Activated T-cell treated with anti-CD3 and anti-CD28 coated beads for 4 hours (primary cell): ENCODE measurements around the gene TMEM183A.
"Not testable (repeated sequence)": the region's sequence is repeated elsewhere in the genome, so short reads cannot be mapped to it uniquely, and the experiment has no call there.

ENCODE experiments used
- DNase-seq: peaks from one replicate; pipeline ENCODE4 v3.0.0-alpha.2; 2020

TMEM183A gene

DNA sequence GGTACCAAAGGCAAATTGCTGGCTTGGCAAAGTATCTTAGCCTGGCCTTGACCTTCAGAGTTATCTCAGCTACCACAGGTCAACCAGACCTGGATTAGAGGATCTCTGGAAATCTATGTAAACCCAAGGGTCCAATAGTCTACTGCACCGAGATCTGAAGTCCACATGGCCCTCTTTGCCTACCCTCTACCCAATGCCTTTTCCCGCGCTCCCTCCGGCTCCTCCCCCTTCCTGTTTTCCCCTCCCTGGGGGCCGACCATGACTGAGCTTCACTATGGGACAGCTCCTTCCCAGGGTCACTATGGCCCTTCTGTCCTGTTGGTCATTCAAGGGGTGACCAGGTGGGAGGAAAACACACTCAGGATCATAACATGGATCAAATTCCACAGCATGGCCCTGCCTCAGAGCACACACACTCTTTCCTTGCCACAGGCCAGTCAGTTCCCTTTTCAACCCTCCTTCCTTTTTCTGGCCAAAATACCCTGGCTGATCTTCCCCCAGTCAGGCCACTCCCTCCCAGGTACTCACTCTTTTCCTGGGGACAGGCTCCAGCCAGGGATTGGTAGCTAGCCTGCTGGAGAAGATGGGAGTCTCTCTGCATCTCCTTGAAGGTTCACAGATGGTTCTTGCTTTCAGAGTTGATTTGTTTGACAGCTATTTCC, 19.1 kb upstream of the TMEM183A start:
- no peak for DNase-seq

DNA sequence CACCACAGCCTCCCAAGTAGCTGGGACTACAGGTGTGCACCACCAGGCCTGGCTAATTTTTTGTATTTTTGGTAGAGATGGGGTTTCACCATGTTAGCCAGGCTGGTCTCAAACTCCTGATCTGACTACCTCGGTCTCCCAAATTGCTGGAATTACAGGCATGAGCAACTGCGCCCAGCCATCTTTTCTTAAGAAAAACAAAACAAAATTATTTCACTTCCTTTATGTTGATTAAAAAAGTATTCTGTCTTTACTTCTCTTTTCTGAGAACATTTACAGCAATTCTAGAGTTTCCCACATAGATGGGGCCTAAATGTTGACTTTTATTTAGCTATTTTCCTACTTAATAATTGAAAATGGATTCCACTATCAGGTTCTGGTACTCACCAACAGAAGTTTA, 17.3 kb upstream of the TMEM183A start:
- DNase-seq = no peak

DNA sequence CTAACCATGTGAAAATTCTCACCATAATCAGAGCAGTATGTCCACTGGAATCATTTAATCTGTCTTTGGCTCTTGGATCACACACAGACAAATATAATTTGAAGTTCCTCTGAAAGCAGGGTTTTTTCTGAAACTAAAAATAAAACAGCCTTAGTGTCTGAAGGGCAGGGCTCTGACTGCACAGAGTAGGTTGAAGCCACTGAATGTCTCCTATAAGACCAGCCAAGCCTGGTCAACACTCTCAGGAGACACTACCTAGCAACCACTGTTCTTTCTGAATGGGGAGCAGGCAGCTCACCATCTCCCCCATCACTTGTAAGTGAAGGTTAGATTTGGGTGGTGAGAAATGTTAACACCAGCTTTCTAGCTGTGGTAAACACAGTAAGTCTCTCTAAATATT, 16.1 kb upstream of the TMEM183A start:
- no peak for DNase-seq

DNA sequence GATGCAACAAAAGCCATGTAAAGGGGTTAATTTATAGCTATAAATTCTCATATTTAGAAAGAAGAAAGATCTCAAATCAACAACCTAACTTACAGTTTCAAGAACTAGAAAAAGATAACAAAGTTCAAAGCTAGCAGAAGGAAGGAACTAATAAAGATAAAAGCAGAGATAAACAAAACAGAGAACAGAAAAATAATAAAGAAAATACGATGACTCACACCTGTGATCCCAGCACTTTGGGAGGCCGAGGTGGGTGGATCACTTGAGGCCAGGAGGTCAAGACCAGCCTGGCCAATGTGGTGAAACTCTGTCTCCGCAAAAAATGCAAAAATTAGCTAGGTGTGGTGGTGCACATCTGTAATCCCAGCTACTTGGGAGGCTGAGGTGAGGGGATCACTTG, 12.4 kb upstream of the TMEM183A start:
- no peak for DNase-seq

DNA sequence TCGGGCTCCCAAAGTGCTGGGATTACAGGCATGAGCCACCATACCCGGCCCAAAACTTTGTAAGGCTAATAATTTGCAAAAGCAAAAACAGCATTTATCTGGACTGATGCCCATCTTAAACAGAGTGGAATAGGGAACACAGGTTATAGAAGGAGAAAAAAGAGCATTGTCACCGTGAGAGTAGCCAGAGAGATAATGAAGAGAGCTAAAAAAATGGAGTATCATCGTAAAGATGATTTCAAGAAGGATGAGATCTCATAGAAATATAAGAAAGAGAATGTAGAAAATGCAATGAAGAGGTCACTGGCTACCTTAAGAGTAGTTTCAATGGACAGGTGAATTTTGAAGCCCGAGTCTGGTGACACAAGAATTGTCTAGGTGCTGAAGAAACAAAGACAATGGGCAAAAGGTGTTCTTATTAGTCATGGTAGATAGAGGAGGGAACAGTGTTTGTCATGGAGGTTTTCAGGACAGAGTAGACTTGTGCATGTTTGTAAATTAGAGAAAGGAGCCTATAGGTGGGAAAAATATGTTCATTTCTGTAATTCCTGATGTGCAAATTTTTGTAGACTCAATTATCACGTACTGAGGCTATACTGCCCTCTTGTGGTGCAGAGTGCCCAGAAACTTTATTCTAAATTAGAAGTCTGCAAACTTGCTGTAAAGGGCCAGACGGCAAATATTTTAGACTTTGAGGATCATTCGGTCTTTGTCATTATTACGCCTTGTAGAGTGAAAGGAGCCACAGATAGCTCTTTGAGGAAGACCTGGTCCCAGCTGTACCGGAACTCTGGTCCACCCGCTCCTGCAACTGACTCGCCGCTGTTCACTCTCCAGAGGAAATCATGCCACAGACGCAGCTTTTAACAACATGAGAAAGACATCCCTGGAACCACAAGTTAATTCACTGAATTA, 8.1 kb upstream of the TMEM183A start:
- peak; percentile 61 for DNase-seq

DNA sequence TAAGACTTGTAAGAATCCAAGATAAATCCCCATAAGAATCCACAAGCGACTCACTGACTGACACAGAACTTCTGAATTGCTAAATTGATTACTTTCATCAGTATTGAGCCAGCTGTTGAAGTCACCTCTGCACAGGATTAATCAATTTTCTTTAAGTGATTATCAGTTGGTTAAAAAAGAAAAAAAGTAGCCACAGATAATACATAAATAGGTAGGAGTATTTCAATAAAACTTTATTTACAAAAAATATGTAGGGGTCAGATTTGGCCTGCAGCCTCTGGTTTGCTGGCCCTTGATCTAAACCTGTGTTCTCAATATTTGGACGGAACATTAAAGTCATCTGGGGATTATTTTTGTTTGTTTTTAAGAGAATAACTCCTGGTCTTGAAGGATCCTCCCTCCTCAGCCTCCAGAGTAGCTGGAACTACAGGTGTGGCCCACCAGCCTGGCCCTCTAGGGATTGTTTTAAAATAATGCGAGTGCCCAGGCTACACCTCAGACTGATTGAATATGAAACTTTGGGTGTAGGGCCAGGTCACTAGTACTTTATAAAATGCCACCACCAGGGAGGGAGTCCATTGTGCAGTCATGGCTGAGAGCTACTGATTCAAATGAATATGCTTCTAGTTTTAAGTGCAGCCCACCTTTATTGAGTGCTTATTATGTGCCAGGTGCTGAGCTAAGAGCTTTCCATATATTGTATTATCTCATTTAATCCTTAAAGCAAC, 6.8 kb upstream of the TMEM183A start:
- no peak for DNase-seq

DNA sequence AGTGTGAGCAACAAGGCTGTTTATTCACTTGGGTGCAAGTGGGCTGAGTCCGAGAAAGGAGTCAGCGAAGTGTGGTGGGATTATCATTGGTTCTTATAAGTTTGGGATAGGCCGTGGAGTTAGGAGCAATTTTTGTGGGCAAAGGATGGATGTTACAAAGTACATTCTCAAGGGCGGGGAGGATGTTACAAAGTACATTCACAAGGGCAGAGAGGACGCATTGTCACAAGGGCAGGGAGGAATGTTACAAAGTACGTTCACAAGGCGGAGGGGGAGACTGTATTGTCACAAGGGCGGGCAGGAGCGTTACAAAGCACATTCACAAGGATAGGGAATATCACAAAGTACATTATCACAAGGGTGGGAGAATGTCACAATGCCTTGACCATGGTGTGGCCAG, 5.2 kb upstream of the TMEM183A start:
- no peak for DNase-seq

DNA sequence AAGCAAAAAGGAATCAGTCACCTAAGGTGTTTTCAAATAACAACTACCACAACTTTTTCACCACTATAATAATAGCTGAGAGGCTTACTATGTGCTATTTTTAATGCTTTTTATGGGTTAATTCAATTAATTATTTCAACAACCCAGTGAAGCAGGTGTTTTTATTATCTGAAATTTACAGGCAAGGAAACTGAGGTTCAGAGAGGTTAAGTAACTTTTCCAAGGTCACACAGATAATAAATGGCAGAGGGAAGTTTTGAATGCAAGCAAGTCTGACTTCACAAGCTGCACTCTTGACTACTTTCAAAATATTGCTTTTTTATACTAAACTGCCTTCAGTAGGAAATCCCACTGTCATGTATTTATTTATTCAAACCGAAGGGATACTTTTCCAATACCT, 4.2 kb upstream of the TMEM183A start:
- no peak for DNase-seq

DNA sequence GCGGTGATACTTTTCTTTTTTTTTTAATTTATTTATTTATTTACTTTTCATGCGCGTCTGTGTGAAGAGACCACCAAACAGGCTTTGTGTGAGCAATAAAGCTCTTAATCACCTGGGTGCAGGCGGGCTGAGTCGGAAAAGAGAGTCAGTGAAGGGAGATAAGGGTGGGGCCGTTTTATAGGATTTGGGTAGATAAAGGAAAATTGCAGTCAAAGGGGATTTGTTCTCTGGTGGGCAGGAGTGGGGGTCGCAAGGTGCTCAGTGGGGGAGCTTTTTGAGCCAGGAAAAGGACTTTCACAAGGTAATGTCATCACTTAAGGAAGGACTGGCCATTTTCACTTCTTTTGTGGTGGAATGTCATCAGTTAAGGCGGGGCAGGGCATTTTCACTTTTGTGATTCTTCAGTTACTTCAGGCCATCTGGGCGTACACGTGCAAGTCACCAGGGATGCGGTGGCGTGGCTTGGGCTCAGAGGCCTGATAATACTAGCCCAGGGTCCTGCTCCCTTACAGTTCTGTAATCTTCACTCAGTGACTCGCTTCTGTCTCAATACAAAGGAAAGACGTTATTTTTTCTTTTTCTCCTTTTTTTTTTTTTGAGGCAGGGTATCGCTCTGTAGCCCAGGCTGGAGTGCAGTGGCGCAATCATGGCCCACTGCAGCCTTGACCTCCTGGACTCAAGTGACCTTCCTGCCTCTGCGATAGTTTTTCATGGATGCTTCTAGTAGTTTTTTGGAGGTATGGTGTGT, 1.6 kb upstream of the TMEM183A start:
- DNase-seq = not testable (repeated sequence)

DNA sequence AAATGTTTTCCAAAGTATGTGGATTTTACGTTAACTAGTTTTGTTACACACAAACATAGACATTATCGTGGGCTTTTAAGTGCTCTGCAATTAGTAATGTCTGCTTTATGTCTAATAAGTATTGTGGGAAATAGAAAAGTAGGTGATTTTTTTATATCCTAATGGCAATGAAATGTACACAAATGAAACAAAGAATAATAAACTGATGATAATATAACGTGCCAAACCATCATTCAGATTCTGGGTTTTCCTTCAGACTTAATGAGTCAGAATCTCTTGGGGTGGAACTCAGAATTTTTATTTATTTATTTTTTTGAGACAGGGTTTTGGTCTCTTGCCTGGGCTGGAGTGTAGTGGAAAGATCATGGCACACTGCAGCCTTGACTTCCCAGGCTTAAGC, 2.0 kb downstream of the TMEM183A start:
- DNase-seq = no peak

DNA sequence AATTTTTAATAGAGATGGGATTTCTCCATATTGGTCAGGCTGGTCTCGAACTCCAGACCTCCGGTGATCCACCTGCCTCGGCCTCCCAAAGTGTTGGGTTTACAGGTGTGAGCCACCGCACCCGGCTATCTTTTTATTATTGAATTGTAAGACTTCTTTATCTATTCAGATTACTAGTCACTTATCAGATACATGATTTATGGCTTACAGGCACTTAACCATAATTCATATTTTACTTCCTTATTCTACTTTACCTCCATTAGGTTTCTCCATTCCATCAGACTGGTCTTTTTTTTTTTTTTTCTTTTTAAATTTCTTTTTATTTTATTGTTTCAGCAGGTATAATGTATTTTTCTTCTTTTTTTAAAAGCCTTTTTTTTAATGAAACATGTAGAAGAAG, 4.4 kb downstream of the TMEM183A start:
- no peak for DNase-seq

DNA sequence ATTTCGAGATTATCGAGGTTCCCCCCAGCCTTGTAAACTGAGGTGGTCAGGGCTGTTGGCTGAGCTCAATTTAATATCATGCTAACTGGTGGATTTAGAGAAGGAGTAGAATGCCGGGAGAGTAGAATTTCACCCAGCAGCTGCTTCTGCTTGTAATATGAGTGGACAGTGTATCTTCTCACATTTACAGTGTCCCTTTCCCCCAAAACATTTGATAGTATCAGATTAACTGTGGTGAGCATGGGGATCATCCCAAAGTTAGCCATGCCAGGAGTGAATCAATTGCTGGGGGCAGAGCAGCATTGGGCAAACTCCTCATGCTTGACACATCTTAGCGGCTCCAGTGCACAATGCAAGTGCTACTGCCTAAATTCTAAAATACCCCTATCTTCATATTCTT, 9.9 kb downstream of the TMEM183A start:
- no peak for DNase-seq

DNA sequence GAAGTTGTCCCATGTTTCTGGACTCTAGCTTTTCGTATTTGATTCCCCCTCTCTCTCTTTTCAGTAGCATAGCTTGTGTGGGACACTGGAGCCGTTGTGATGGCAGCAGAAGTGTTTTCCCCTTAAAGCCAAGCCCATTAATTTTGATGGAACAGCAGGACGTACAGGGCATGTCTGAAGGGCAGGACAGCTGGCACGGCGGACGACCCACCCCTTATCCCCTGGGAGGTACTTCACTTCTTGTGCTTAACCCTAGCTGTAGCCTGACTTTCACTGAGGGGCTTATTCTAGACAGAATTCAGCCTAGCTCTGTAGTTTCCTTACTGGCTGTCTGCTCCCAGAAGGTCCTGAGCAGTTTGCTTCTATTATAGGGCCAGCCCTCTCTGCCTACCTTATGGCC, 10.5 kb downstream of the TMEM183A start:
- no peak for DNase-seq

DNA sequence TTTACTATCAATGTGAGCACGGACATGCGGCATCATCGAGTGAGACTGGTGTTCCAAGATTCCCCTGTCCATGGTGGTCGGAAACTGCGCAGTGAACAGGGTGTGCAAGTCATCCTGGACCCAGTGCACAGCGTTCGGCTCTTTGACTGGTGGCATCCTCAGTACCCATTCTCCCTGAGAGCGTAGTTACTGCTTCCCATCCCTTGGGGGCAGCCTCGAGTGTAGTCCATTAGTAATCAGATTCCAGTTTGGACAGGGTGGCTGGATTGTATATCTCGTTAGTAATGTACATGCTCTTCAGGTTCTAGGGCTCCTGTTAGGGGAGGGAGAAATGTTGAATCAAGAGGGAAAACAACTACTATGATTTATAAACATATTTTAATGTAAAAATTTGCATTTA, 15.7 kb downstream of the TMEM183A start:
- not testable (repeated sequence) for DNase-seq

DNA sequence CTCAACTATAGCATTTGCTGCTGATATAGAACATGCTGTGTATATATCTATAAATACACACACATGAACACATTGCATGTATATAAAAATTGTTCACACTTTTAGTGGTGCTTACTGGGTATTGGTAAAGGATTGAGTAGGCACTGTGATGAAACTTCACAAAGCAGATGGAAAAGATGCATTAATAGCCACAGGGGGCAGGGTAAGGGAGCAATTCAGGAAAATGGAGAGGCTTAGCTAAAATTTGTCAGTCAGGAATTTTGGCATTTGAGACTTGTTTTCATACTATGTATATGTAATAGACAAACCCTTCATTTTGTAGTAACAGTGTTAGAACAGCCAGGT, 18.5 kb downstream of the TMEM183A start:
- no peak for DNase-seq

DNA sequence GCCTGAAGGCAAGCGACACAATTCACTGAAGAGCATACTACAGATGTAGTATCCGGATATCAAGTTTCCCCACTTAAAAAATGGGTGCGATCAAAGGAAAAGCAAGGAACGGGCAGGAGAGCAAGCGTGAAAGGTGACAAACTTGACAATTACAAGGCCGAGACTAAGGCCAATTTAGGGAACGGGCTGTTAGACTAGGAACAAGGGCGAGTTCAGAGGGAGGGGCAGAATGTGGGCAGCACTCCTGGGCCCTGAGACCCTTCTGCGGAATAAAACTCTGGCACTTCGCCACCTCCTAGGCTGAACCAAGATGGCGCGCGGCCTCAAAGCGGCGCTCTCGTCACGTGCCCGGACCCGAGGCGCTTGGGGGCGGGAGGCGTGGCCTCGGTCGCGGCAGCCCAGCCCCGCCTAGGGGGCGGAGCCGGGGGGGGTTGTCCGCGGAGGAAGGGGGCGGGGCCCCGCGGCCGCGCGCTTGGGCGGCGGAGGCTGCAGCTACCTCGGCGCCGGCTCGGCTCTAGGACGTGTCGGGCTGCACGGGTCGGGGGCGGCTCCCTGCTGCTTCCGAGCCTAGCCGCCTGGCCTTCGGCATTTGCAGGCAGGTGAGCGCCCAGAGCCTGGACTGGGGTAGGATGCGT, 19.0 kb downstream of the TMEM183A start, which contains the start of gene PPFIA4:
PPFIA4 (plus strand) TSS at position 461 of the 635 bp plus-strand sequence. CDS start 12,518 bp downstream, outside the sequence.
- peak; percentile 79 for DNase-seq

DNA sequence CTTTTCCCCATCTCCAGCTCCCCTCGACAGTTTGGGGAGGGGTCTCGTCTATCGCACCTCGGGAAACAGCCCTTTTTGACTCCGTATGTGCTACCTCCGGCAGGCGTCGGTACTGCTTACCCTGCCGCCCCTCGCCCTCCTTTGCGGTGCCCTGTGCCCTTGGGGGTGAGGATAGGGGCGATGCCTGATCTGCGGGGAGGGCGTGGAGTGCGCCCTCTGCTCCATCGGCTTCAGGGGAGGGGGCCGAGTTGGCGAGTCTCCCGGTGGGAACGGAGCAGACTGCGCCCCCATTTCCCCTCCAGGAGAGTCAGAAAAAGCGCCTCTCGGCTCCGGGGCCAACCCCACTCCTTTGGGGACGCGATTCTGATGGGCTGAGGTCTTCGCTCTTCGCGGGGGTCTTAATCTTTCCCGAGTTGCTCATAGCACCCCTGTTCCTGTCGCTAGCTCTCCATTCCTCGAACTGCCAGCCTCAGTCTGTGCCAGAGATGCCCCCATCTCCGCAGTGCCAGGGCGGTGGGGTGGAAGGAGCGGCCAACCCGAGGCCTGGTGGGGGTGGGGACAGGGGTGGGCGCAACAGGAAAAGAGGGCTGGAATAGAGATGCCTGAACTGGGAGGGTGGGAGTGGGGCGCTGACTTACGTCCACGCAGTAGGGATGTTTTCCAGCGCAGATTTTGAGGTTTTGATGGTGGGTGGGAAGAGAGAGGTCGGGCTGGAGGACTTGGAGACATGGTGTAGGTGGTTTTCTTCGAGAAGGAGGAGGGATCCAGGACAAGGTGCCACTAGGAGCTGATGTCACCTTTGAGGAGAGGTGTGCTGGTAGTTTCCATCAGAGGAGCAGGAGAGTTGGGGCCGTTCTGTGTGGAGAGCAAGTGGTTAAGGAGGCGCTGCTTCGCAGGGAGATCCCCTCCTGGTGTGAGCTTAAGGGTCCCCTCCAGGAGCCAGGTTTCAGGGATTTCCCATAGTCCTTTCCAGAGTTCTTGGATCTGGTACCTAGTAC, 19.8 kb downstream of the TMEM183A start:
- DNase-seq = no peak

DNA sequence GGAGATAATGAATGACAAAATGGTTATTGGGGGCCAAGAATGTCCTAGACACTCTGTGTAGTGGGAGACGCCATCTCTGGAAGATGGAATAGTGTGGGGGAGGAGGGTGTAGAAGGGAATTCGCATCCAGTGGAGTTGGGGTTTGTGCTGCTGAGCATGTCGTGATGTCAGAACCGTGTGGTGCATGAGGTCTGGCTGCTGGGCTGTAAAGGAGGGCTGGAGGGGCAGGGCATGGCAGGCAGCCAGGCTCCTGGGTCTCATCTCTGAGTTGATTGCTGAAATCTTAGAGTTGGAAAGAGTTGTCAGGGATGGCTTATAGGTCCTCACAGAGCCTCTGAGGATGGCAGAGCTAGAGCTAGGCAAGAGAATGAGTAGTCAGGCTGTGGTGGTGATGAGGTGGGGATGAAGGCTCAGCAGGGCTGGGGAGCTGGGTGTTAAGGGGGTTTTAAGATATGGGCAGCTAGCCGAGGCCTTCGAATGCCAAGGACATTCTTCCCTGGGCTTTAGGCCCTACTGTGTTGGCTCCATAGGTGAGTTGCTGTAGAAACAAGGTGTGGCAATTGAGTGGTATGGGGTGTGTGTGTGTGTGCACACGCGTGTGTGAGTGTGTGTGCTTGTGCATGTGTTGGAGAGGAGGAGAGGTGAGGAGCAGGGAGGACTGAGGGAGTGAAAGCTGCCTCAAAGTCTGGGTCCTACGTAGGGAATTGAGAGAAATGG, 21.1 kb downstream of the TMEM183A start:
- no peak for DNase-seq

DNA sequence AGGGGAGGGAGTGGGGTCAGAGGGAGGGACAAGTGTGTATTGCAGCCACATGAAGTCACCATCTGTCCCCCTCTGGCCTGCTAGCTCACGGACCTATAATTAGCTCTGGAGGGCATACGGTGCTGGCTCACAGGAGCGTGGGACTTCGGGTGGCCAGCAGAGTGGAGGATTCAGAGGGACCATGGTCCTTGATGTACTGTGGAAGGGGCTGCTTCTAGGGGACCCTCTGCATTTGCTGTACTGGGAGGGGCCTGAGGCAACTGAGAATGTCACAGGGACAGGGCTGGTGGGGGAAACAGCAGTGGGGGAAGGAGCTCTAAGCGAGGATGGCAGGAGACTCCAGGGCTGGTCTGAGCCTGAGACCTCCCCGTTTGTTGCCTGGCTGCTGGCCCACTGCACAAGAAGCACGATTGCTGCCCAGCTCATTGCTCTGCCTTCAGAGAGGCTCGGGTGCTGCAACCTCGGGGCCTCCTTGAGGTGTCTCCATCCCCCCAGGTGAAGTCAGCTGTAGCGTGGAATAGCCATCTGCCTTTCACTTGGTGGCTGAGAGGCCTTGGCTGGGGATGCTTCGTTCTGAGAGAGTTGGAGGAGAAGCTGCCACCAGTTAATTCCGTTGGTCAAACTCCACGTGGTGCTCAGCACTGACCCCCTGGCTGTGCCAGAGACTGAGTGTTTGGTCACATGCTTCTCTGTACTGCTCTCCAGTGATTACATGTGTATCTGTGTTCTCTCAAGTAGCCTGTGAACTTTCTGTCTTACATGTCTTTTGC, 21.8 kb downstream of the TMEM183A start:
- DNase-seq = no peak

DNA sequence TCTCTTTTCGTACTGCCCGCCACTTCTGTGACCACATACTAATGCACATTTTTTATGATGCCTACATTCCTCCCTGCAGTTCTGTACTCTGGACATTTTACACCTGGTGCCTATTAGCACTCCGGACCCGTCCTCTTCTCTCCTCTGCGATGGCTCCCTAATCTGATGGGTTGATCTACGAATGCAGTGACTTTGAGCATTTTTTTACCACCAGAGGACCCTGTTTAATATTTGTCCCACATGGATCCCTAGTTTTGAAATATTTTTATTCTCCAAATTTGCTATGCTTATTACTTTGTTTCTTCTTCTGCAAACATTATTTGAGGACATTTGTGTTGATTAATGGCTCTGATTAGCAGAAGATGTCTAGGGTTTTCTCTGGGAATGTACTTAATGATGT, 24.3 kb downstream of the TMEM183A start:
- DNase-seq = no peak
